GM19240 (cell line): ENCODE data around the gene NAP1L5.

ENCODE experiments used
- DNase-seq: peaks from one replicate; pipeline ENCODE4 v3.0.0; 2011; ENCODE audit warnings: low spot score; ENCODE audit not compliant: insufficient read length

NAP1L5 gene

DNA sequence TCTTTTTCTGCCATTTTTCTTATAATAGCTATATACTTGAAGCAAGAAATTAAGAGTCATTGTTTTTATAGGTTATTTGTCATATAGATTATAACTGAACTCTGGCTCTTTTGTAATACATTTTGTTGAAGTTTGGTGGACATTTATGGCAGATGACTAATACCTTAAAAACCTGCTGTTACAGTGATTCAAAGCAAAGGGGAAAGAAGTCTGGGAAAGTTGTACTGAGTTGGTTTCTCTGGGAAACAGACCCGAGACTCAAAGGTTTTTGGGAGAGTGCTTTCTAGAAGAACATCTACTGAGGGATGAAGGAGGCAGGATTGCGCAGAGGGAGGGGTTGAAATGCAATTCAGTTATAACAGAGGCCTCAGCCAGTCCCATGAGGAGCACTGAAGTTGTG lies 35.9 kb downstream of the NAP1L5 start:
- DNase-seq = no peak

DNA sequence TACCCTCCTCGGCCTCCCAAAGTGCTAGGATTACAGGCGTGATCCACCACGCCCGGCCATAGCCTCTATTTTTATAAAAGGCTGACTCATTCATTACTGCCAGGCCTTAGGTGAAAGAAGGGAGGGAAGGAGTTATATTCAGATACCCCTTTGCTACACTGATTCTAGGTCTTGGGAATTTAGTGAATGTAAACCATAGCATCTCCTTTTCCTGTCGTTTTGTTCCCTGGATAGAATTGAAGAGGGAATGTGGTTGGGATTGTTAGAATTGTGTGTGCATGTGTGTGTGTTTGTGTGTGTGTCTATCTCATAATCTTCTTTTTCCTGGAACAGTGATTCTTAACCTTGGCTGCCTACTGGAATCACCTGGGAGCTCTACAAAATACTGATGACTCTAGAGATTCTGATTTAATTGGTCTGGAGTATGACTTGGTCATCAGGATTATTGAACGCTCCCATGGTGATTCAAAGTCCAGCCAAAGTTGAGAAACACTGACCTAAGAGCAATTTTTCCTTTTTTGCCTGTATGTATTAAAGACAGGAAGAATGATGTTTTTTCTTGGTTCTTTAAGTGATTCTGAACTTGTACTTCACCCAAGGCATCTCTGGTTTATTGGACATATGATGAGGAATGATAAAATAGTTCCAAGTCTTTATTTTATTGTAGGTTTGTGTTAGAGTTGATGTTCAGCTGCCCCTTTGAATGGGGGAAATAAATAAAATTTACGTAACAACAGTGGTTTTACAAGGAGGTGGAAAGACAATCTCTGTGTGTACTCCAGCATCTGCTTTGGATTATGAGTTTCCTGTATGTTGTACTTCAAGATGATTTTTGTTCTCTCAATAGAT lies 37.0 kb downstream of the NAP1L5 start:
- DNase-seq = no peak

DNA sequence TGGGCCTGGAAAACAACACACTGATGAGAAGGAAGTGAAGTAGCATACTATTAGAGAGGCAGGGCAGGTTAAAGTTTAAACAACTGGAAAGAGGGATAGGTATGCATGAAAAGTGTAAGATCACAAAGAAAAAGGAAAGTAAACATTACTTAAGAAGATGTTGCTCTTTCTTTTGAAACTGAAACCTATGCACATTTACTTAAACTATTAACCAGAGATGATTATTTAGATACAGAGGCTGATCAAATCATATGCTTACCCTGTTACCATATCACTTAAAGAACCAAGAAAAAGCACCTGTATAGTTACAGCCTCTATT lies 37.8 kb downstream of the NAP1L5 start:
- DNase-seq = no peak

GRCh38 chr4:88659055-88659889 lies 38.4 kb downstream of the NAP1L5 start:
- DNase-seq = peak; percentile 4

- DNase-seq = no peak
Measured at GRCh38 chr4:88655226-88655625, 42.4 kb downstream of the NAP1L5 start.

DNA sequence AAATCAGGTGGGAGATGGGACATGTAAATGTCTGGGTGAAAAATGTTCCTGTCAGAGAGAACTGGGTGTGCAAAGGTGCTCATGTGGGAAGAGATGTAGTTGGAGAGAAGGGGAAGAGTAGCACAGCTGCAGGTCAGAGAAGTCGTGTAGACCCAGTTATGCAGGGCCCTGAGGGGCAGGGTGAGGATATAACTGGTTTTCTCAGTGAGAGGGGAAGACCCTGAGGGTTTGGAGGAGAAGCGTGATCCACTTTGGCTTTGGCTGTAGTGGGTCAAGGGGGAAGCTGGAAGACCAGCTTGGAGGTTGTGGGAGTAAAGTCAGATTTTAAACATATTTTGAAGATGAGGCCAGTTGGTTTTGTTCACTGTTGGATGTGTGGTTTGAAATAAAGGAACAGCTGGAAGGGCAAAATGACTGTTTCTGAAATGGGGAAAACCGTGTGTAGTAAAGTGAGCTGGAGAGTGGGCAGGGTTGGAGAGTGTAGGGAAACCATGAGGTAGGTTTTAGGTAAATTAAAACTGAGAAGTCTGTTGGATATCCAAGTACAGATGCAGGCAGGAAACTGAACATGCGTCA lies 44.2 kb downstream of the NAP1L5 start:
- DNase-seq = no peak

DNA sequence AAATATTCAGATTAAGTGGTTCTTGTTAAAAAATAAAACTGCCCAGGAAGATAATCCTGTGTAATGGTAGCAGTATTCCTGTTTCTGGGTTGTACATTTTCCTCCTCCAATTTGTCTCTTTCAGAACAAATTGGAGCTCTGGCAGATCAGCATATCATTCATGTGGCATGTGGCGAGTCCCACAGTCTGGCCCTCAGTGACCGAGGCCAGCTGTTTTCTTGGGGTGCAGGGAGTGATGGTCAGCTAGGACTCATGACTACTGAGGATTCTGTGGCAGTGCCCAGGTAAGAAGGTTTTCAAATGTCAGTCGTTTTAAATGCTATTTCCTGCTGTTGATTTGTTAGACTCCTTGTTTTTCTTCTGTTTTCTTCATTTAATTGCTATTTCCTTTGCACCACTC lies 47.9 kb downstream of the NAP1L5 start:
- no peak for DNase-seq

GRCh38 chr4:88646528-88647280 lies 50.9 kb downstream of the NAP1L5 start:
- no peak for DNase-seq

- no peak for DNase-seq
Measured at GRCh38 chr4:88645994-88646393, 51.6 kb downstream of the NAP1L5 start.
